Sigmoid colon (tissue), 4 donors: Measurements from ENCODE around the gene CASP2.

Source experiments
- CTCF ChIP-seq, 4 experiments: fragments of 450-650 bp in 3 of 4; fragments of 200-600 bp in 1 of 4; IDR thresholded peaks; one replicate each; pipeline ENCODE4 v1.5.1; 2016 to 2019; ENCODE audit warnings: antibody characterized with exemption in 4 of 4, mild to moderate bottlenecking in 3 of 4, moderate library complexity in 2 of 4
- EP300 ChIP-seq, 4 donors: sonication (generic); formaldehyde crosslinking; IDR thresholded peaks; one replicate each; pipeline ENCODE4 v1.6.1; 2017; ENCODE audit warnings: antibody characterized with exemption in 4 of 4
- POLR2A ChIP-seq, 2 donors: fragments of 450-650 bp; IDR thresholded peaks; one replicate each; pipeline ENCODE4 v1.6.1; 2016; ENCODE audit warnings: antibody characterized with exemption in 2 of 2, mild to moderate bottlenecking in 2 of 2, moderate library complexity in 2 of 2
- POLR2AphosphoS5 ChIP-seq, 4 donors: sonication (generic); formaldehyde crosslinking; IDR thresholded peaks; one replicate each; pipeline ENCODE4 v1.6.1; 2017; ENCODE audit warnings: antibody characterized with exemption in 4 of 4

GRCh38 chr7:143354376-143354775, 66.2 kb downstream of the CASP2 start:
- TF ChIP-seq CTCF (IDR thresholded peaks at IDR 0.05) (no peak), POLR2A (IDR thresholded peaks at IDR 0.05) (no peak), POLR2AphosphoS5 (IDR thresholded peaks at IDR 0.05) (no peak), EP300 (IDR thresholded peaks at IDR 0.05) (no peak)
